ENCODE results near the gene CHKA.

CHKA gene

DNA sequence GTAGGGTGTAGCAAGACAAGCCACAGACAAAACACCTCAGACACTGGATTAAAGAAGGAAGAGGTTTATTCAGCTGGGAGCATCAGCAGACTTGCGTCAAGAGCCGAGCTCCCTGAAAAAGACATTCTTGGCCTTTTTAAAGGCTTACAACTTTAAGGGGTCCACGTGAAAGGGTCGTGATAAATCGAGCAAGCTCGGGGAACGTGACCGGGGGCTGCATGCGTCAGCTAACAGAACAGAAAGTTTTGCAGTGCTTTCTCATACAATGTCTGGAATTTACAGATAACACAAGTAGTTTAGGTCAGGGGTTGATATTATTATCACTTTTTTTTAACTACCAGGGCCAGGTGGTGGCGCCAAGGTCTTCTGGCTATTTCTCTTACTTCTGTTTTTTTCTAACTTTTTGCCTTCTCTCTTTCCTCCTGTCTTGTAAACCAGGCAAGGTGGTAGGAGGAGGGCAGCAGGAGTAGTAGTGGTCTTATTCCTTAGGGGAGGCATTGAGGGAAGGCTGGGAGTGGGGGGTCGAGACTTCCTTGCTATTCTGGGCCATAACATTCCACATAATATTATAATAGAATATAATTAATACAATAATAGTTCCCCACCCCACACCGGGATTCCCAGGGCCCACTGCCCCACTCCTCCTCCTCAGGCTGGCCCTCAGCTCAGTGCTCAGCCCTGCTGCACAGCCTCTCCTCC is 111.6 kb downstream of the CHKA start:
- Histone ChIP-seq H3K27ac (replicated peaks) (peak overlapping the region; percentile 95), H3K4me3 (replicated peaks; ENCODE audit: insufficient read depth, low read length) (peak overlapping the region; percentile 66; the same call in 1 of the 2 replicates), H3K27me3 (ENCODE audit: insufficient read depth, poor library complexity, severe bottlenecking) (no peaks in the 10 kb centered on the region)
- TF ChIP-seq, protein P1, sequence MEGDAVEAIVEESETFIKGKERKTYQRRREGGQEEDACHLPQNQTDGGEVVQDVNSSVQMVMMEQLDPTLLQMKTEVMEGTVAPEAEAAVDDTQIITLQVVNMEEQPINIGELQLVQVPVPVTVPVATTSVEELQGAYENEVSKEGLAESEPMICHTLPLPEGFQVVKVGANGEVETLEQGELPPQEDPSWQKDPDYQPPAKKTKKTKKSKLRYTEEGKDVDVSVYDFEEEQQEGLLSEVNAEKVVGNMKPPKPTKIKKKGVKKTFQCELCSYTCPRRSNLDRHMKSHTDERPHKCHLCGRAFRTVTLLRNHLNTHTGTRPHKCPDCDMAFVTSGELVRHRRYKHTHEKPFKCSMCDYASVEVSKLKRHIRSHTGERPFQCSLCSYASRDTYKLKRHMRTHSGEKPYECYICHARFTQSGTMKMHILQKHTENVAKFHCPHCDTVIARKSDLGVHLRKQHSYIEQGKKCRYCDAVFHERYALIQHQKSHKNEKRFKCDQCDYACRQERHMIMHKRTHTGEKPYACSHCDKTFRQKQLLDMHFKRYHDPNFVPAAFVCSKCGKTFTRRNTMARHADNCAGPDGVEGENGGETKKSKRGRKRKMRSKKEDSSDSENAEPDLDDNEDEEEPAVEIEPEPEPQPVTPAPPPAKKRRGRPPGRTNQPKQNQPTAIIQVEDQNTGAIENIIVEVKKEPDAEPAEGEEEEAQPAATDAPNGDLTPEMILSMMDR (IDR thresholded peaks at IDR 0.05; ENCODE audit: insufficient read depth, low read length): no peak
- TF ChIP-seq, protein P2, sequence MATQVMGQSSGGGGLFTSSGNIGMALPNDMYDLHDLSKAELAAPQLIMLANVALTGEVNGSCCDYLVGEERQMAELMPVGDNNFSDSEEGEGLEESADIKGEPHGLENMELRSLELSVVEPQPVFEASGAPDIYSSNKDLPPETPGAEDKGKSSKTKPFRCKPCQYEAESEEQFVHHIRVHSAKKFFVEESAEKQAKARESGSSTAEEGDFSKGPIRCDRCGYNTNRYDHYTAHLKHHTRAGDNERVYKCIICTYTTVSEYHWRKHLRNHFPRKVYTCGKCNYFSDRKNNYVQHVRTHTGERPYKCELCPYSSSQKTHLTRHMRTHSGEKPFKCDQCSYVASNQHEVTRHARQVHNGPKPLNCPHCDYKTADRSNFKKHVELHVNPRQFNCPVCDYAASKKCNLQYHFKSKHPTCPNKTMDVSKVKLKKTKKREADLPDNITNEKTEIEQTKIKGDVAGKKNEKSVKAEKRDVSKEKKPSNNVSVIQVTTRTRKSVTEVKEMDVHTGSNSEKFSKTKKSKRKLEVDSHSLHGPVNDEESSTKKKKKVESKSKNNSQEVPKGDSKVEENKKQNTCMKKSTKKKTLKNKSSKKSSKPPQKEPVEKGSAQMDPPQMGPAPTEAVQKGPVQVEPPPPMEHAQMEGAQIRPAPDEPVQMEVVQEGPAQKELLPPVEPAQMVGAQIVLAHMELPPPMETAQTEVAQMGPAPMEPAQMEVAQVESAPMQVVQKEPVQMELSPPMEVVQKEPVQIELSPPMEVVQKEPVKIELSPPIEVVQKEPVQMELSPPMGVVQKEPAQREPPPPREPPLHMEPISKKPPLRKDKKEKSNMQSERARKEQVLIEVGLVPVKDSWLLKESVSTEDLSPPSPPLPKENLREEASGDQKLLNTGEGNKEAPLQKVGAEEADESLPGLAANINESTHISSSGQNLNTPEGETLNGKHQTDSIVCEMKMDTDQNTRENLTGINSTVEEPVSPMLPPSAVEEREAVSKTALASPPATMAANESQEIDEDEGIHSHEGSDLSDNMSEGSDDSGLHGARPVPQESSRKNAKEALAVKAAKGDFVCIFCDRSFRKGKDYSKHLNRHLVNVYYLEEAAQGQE (IDR thresholded peaks at IDR 0.05; ENCODE audit: insufficient replicate concordance, low read depth): no peak
- TF ChIP-seq POLR2AphosphoS5 (IDR thresholded peaks at IDR 0.05; ENCODE audit: low read depth) (no peak), SPI1 (IDR thresholded peaks at IDR 0.05; ENCODE audit: borderline replicate concordance, low read depth) (no peak), GABPA (IDR thresholded peaks at IDR 0.05; ENCODE audit: low read depth) (no peak)
- DNase-seq (ENCODE audit: low read depth in 1 of 2, low spot score in 1 of 2): peak in 1 of 2 experiments; percentile 70

DNA sequence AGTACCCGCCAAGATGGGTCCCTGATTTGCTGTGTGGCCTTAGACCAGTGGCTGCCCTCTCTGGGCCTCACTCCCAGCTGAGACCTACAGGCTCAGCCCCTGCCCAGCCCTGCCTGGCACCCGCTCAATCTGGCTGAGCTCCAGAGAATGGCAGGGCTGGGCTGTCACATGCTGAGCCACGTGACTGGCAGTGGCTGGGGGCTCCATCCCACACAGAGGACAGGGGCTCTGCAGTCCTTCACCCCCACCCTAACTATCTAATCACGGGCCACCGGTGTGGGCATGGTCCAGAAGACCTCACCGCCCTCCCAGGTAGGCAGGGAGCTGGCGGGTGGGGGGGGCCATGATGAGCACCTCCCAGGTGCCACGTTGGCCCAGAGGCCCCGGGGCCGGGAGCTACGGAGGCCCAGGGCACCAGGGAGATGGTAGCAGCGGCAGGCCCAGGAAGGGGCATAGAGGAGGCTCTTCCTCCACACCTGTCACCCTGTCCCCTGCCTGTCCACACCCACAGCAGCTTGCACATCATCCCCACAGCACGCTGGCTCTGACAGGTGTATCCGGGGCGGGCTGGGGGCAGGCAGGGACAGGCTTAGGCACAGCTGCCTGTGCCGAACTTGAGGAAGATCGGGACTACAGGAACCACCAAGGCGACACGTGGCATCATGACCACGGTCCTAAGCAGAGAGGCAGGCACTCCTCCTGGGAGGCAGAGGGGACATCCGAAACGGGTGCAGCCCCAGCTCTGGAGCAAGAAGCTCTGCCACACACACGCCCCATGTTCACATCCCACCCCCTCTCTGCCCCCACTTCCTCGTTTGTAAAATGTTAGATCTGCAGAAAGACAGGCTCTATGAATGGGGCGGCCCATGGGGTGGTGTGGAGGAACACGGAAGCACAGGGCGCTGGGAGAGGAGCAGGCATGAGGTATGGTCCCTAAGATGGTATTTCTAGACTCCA is 112.5 kb downstream of the CHKA start:
- H3K27ac ChIP-seq (replicated peaks): peak overlapping the region; percentile 95
- peak; percentile 85 to 90 for DNase-seq (ENCODE audit: low read depth in 1 of 2, low spot score in 1 of 2)
- no peaks in the 10 kb centered on the region for H3K27me3 ChIP-seq (ENCODE audit: insufficient read depth, poor library complexity, severe bottlenecking)
- peak; percentile 80 for TF ChIP-seq SPI1 (IDR thresholded peaks at IDR 0.05; ENCODE audit: borderline replicate concordance, low read depth)
- TF ChIP-seq GABPA (IDR thresholded peaks at IDR 0.05; ENCODE audit: low read depth): 0 out of 2 replicates have a peak, but pooled peaks have one; percentile 35
- peak; percentile 97 for TF ChIP-seq POLR2AphosphoS5 (IDR thresholded peaks at IDR 0.05; ENCODE audit: low read depth)
- TF ChIP-seq, protein P2 (IDR thresholded peaks at IDR 0.05; ENCODE audit: insufficient replicate concordance, low read depth): no peak
- TF ChIP-seq, protein P1 (IDR thresholded peaks at IDR 0.05; ENCODE audit: insufficient read depth, low read length): no peak
- H3K4me3 ChIP-seq (replicated peaks; ENCODE audit: insufficient read depth, low read length): peak overlapping the region; percentile 11; the same call in 1 of the 2 replicates

DNA sequence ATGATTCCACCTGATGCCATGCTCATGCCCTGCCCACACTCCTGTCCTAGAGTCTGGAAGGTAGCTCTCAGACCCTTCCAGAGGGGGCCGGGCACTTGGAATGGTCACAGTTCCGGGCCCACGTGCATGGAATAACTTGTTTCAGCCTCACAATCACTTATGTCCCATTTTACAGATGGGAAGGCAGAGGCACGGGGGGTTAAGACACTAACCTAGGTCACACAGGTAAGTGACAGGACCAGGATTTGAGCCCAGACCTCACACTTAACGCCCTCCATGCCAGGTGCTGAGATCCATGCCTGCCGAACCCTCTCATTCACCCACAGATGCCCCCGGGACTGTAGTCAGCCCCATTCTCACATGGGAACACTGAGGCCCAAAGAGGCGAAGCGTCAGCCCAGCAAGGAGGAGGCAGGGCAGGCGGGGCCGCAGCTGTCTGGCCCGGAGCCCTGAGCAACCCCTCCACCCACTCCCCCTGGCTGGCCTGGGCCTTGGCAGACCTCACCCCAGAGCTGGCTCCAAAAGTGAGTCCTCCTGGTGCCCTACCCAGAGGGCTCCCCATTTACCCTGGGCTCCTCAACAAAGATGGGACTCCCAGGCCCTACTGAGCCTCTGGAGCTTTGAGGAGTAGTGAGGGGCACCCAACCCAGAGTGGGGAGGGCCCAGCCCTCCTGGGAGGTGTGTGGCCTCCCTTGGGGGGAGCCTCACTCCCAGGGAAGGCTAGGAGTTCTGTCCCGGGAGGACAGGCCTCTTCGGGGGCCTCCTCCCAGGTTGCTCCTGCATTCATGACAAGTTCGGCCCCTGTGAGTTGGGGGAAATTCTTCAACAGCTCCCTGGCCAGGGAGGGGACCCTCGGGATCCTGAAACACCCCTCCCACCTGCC is 113.4 kb downstream of the CHKA start:
- Histone ChIP-seq H3K27me3 (ENCODE audit: insufficient read depth, poor library complexity, severe bottlenecking) (no peaks in the 10 kb centered on the region), H3K27ac (replicated peaks) (peak overlapping the region; percentile 95), H3K4me3 (replicated peaks; ENCODE audit: insufficient read depth, low read length) (no peak overlapping the region)
- TF ChIP-seq, protein P2 (IDR thresholded peaks at IDR 0.05; ENCODE audit: insufficient replicate concordance, low read depth): no peak
- no peak for TF ChIP-seq SPI1 (IDR thresholded peaks at IDR 0.05; ENCODE audit: borderline replicate concordance, low read depth)
- TF ChIP-seq POLR2AphosphoS5 (IDR thresholded peaks at IDR 0.05; ENCODE audit: low read depth): no peak
- TF ChIP-seq, protein P1 (IDR thresholded peaks at IDR 0.05; ENCODE audit: insufficient read depth, low read length): no peak
- no peak for TF ChIP-seq GABPA (IDR thresholded peaks at IDR 0.05; ENCODE audit: low read depth)
- no peak for DNase-seq (ENCODE audit: low read depth in 1 of 2, low spot score in 1 of 2)

Data from HL-60 (cell line).